GM19372 (cell line): Measurements from ENCODE around the gene MTHFR.

Source experiments
- ATAC-seq: cut with Tn5 transposase; IDR thresholded peaks from one replicate; pipeline ENCODE4 v1.9.1; 2021; ENCODE audit warnings: mild to moderate bottlenecking, low read depth, moderate library complexity; ENCODE audit not compliant: unreplicated experiment

Gene MTHFR

GRCh38 chr1:11805422-11806306 is at the start of gene MTHFR, which contains the start of gene CLCN6:
MTHFR (minus strand) TSS chr1:11805964; CDS start chr1:11803116, 2,848 bp downstream.
CLCN6 (plus strand) TSS chr1:11806191; CDS start chr1:11806263, 72 bp downstream.
- ATAC-seq, result peak; percentile 75

- ATAC-seq, result no peak
These were observed 49.7 kb upstream of the MTHFR start for GRCh38 chr1:11855430-11855829.

GRCh38 chr1:11854519-11854918 is 48.8 kb upstream of the MTHFR start:
- no peak for ATAC-seq

- ATAC-seq, result no peak
These were observed 45.4 kb upstream of the MTHFR start for GRCh38 chr1:11851180-11851579.

GRCh38 chr1:11850156-11850555 is 44.4 kb upstream of the MTHFR start:
- no peak for ATAC-seq

- no peak for ATAC-seq
These were observed 42.6 kb upstream of the MTHFR start for GRCh38 chr1:11848373-11848700.

- no peak for ATAC-seq
These were observed 42.1 kb upstream of the MTHFR start, which contains the start of gene NPPA for GRCh38 chr1:11847667-11848372. NPPA (minus strand) TSS chr1:11847783; CDS start chr1:11847684, 99 bp downstream.

- no peak for ATAC-seq
These were observed 40.0 kb upstream of the MTHFR start for GRCh38 chr1:11845641-11846335.

GRCh38 chr1:11842154-11843041 is 36.6 kb upstream of the MTHFR start:
- no peak for ATAC-seq

GRCh38 chr1:11841245-11842153 is 35.7 kb upstream of the MTHFR start:
- no peak for ATAC-seq

GRCh38 chr1:11839727-11840705 is 34.3 kb upstream of the MTHFR start:
- no peak for ATAC-seq

- no peak for ATAC-seq
These were observed 32.8 kb upstream of the MTHFR start for GRCh38 chr1:11838349-11839272.

- no peak for ATAC-seq
These were observed 32.1 kb upstream of the MTHFR start for GRCh38 chr1:11837767-11838348.

- no peak for ATAC-seq
These were observed 31.4 kb upstream of the MTHFR start for GRCh38 chr1:11836955-11837766.

- no peak for ATAC-seq
These were observed 29.9 kb upstream of the MTHFR start for GRCh38 chr1:11835441-11836225.
